Fibroblast of lung (primary cell): ENCODE data around the gene GRK1.

ENCODE experiments used
- EZH2 ChIP-seq: IDR thresholded peaks from 2 replicates; pipeline ENCODE4 v1.5.1; 2012; ENCODE audit warnings: low read length, control low read depth, mild to moderate bottlenecking; ENCODE audit errors: missing control alignments
- TF ChIP-seq, protein P1 (sequence below), 2 donors: IDR thresholded peaks in 1 of 2; conservative IDR thresholded peaks in 1 of 2; 1 replicate in 1 of 2; 2 replicates in 1 of 2; pipeline ENCODE4 v1.5.1; 2011 to 2012; ENCODE audit warnings: low read length in 2 of 2, control low read depth in 1 of 2, inconsistent platforms in 1 of 2, low read depth in 1 of 2, mild to moderate bottlenecking in 1 of 2

DNA sequence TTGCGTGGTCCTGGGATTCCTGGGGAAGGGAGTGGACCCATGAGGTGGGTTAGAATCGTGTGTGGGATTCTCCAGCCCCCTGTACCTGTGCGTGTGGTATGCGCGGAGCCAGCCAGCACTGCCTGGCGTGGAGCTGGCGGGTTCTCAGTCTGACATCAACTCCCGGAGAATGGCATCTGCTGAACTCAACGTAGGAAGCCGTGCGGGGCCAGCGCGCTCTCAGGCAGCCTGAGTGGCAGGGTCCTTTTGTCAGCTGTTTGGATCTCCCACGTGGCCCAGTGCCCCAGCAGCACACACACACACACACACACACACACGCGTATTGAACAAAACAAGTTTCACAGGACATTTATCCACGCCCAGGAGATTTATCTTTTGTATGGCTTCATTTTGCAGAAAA is 37.2 kb upstream of the GRK1 start:
- no peak for TF ChIP-seq EZH2
- TF ChIP-seq, protein P1, sequence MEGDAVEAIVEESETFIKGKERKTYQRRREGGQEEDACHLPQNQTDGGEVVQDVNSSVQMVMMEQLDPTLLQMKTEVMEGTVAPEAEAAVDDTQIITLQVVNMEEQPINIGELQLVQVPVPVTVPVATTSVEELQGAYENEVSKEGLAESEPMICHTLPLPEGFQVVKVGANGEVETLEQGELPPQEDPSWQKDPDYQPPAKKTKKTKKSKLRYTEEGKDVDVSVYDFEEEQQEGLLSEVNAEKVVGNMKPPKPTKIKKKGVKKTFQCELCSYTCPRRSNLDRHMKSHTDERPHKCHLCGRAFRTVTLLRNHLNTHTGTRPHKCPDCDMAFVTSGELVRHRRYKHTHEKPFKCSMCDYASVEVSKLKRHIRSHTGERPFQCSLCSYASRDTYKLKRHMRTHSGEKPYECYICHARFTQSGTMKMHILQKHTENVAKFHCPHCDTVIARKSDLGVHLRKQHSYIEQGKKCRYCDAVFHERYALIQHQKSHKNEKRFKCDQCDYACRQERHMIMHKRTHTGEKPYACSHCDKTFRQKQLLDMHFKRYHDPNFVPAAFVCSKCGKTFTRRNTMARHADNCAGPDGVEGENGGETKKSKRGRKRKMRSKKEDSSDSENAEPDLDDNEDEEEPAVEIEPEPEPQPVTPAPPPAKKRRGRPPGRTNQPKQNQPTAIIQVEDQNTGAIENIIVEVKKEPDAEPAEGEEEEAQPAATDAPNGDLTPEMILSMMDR (conservative IDR thresholded peaks at IDR 0.05 in 1 of 2, IDR thresholded peaks at IDR 0.05 in 1 of 2; ENCODE audit: low read depth in 1 of 2, low read length in 2 of 2): no peak
